GM12878 (cell line): ENCODE measurements around the gene RABGEF1.
"Not testable (repeated sequence)": the region's sequence is repeated elsewhere in the genome, so short reads cannot be mapped to it uniquely, and the experiment has no call there.

Experiments
- BACH1 ChIP-seq: fragments of 450-650 bp; IDR thresholded peaks from 2 replicates; pipeline ENCODE4 v1.6.1; 2017; ENCODE audit warnings: mild to moderate bottlenecking, borderline replicate concordance
- KDM1A ChIP-seq: fragments of 200-600 bp; sonication (generic); IDR thresholded peaks from 2 replicates; pipeline ENCODE4 v1.6.1; 2016; ENCODE audit warnings: borderline replicate concordance
- MTA3 ChIP-seq: IDR thresholded peaks from 2 replicates; pipeline ENCODE4 v1.6.1; 2012; ENCODE audit warnings: low read length, inconsistent platforms, borderline replicate concordance
- MXI1 ChIP-seq: fragments of 150-350 bp; IDR thresholded peaks from 2 replicates; pipeline ENCODE4 v1.6.1; 2011; ENCODE audit warnings: low read depth, mild to moderate bottlenecking, inconsistent platforms, low read length, improper control_type of control experiment
- POLR2AphosphoS2 ChIP-seq: IDR thresholded peaks from 2 replicates; pipeline ENCODE4 v1.6.1; 2011; ENCODE audit warnings: low read depth, mild to moderate bottlenecking, low read length, improper control_type of control experiment, moderate library complexity
- TF ChIP-seq, protein P1 (sequence below): fragments of 450-650 bp; formaldehyde crosslinking; IDR thresholded peaks from 2 replicates; pipeline ENCODE4 v1.4.0; 2020; ENCODE audit warnings: mild to moderate bottlenecking, moderate library complexity

DNA sequence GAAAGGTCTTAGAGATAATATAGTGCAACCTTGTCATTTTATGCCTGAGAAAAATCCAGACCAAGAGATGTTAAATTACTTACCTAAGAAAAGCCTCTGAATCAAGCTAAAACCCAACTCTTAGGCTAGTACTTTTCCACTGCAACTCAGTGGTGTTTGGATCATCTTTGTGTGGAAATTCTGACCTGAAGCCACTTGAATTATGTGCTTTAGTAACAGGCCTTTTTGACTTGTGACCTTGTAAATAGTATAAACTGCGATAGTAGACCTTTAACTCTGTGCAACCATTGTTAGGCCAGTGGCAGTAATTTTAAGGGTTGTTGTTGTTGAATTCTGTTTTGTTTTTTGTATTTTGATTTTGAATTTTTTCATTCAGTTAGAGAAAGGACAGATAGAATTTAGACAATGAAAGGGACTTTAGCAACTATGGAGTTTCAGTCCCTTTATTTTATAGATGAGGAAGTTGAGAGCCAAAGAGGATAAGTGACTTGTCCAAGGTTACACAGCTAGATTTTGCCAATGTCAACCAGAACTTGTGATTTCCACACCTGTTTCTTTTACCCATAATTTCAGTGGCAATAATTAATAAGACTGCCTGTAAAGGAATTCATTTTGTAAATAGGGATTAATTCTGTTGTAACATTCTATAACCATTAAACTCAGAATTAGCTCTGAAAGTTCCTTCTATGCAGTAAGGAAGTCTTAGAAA, 43.5 kb downstream of the RABGEF1 start:
- not testable (repeated sequence) for TF ChIP-seq BACH1, KDM1A, MTA3, POLR2AphosphoS2, MXI1
- TF ChIP-seq, protein P1, sequence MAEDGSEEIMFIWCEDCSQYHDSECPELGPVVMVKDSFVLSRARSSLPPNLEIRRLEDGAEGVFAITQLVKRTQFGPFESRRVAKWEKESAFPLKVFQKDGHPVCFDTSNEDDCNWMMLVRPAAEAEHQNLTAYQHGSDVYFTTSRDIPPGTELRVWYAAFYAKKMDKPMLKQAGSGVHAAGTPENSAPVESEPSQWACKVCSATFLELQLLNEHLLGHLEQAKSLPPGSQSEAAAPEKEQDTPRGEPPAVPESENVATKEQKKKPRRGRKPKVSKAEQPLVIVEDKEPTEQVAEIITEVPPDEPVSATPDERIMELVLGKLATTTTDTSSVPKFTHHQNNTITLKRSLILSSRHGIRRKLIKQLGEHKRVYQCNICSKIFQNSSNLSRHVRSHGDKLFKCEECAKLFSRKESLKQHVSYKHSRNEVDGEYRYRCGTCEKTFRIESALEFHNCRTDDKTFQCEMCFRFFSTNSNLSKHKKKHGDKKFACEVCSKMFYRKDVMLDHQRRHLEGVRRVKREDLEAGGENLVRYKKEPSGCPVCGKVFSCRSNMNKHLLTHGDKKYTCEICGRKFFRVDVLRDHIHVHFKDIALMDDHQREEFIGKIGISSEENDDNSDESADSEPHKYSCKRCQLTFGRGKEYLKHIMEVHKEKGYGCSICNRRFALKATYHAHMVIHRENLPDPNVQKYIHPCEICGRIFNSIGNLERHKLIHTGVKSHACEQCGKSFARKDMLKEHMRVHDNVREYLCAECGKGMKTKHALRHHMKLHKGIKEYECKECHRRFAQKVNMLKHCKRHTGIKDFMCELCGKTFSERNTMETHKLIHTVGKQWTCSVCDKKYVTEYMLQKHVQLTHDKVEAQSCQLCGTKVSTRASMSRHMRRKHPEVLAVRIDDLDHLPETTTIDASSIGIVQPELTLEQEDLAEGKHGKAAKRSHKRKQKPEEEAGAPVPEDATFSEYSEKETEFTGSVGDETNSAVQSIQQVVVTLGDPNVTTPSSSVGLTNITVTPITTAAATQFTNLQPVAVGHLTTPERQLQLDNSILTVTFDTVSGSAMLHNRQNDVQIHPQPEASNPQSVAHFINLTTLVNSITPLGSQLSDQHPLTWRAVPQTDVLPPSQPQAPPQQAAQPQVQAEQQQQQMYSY = not testable (repeated sequence)
